Mesothelial cell of epicardium (in vitro differentiated cells): Measurements from ENCODE around the gene NSUN3. TPM values are rescaled to one million over a fixed set of nuclear protein-coding genes. Genes with fewer than 3 reads are reported as not detected.
A peak's percentile ranks its signal among the peaks of the same experiment; 100 is the strongest.

Experiments used
- DNase-seq, 2 experiments: peaks; one replicate each; pipeline ENCODE4 v3.0.0; 2021; ENCODE audit warnings: low spot score in 2 of 2; ENCODE audit not compliant: unreplicated experiment in 2 of 2
- H3K27ac Mint-ChIP-seq: 2 replicates; pipeline ENCODE4 v1.8.0; 2021; ENCODE audit warnings: mixed read lengths
- H3K27me3 Mint-ChIP-seq: 2 replicates; pipeline ENCODE4 v1.8.0; 2021; ENCODE audit warnings: low read depth, mixed read lengths
- H3K36me3 Mint-ChIP-seq: 2 replicates; pipeline ENCODE4 v1.8.0; 2021; ENCODE audit warnings: mixed read lengths
- H3K4me1 Mint-ChIP-seq: 2 replicates; pipeline ENCODE4 v1.8.0; 2021; ENCODE audit warnings: mixed read lengths
- H3K4me3 Mint-ChIP-seq: 2 replicates; pipeline ENCODE4 v1.8.0; 2021; ENCODE audit warnings: mild to moderate bottlenecking, moderate library complexity, mixed read lengths
- H3K9me3 Mint-ChIP-seq: 2 replicates; pipeline ENCODE4 v1.8.0; 2021; ENCODE audit warnings: mixed read lengths
- CTCF ChIP-seq: fragments of 200-600 bp; sonication (generic); IDR thresholded peaks from one replicate; pipeline ENCODE4 v1.5.0; 2021; ENCODE audit warnings: antibody characterized with exemption; ENCODE audit not compliant: unreplicated experiment
- total RNA-seq: library from RNA; stranded (reverse); gene quantifications from 3 replicates; pipeline ENCODE4 v1.2.1, GENCODE V29; 2021

NSUN3 gene
- total RNA-seq, 1 donor from 2014 or later: 16.8 TPM

DNA sequence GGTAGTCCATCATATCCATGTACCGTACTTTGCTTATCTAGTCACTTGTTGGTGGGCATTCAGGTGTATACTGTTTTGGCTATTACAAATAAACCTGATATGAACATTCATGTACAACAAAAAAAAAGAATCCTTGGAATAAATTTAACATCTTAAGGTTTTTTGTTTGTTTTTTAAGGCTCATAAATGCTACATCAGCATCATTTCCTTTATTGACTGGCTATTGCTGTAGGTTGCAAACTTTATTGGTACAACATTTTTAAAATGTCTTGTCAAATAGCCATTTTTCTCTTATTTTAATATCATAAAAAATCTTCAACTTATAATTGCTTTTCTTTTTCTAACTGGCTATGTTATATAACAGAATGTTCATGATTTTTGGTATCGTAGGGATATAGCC is 16.3 kb upstream of the NSUN3 start:
- no peaks in the 10 kb centered on the region for H3K27me3 Mint-ChIP-seq
- no peak for DNase-seq
- no peak for TF ChIP-seq CTCF
- H3K4me1 Mint-ChIP-seq: peaks cover 2% of the 10 kb centered on the region
- H3K36me3 Mint-ChIP-seq: peaks cover 20% of the 10 kb centered on the region
- H3K9me3 Mint-ChIP-seq: peaks cover 9% of the 10 kb centered on the region
- H3K27ac Mint-ChIP-seq: no peak overlapping the region
- no peak overlapping the region for H3K4me3 Mint-ChIP-seq

- TF ChIP-seq CTCF: no peak
- H3K9me3 Mint-ChIP-seq: peaks cover 6% of the 10 kb centered on the region
- no peak overlapping the region for H3K4me3 Mint-ChIP-seq
- H3K36me3 Mint-ChIP-seq: peaks cover 10% of the 10 kb centered on the region
- no peak overlapping the region for H3K27ac Mint-ChIP-seq
- H3K27me3 Mint-ChIP-seq: no peaks in the 10 kb centered on the region
- peaks cover 2% of the 10 kb centered on the region for H3K4me1 Mint-ChIP-seq
- DNase-seq: no peak
Observed at GRCh38 chr3:94049267-94049666, 13.6 kb upstream of the NSUN3 start.

- Mint-ChIP-seq H3K4me1 (peaks cover 2% of the 10 kb centered on the region), H3K4me3 (no peak overlapping the region), H3K9me3 (peaks cover under 1% of the 10 kb centered on the region), H3K36me3 (peaks cover 2% of the 10 kb centered on the region), H3K27me3 (no peaks in the 10 kb centered on the region), H3K27ac (no peak overlapping the region)
- DNase-seq: no peak
- TF ChIP-seq CTCF: no peak
Observed at GRCh38 chr3:94050546-94050945, 12.3 kb upstream of the NSUN3 start.

GRCh38 chr3:94061297-94061696 is 1.6 kb upstream of the NSUN3 start:
- DNase-seq: no peak
- Mint-ChIP-seq H3K4me3 (no peak overlapping the region), H3K4me1 (peaks cover 30% of the 10 kb centered on the region), H3K9me3 (no peaks in the 10 kb centered on the region), H3K27me3 (no peaks in the 10 kb centered on the region), H3K27ac (no peak overlapping the region), H3K36me3 (peaks cover 9% of the 10 kb centered on the region)
- no peak for TF ChIP-seq CTCF

- TF ChIP-seq CTCF: no peak
- Mint-ChIP-seq H3K4me1 (peaks cover 30% of the 10 kb centered on the region), H3K27ac (peak overlapping the region; percentile 100), H3K9me3 (peaks cover 4% of the 10 kb centered on the region), H3K36me3 (peaks cover 22% of the 10 kb centered on the region), H3K27me3 (no peaks in the 10 kb centered on the region), H3K4me3 (peak overlapping the region; percentile 97)
- no peak for DNase-seq
Observed at GRCh38 chr3:94063496-94064119, 747 bp downstream of the NSUN3 start.
